GM12878 (cell line): Measurements from ENCODE around the gene NKTR. TPM values are rescaled to one million over a fixed set of nuclear protein-coding genes. Genes with fewer than 3 reads are reported as not detected.

ENCODE experiments used
- ATAC-seq: fragments of 200-7000 bp; cut with Tn5 transposase; 3 replicates; pipeline ENCODE4 v1.9.1; 2020; ENCODE audit warnings: mild to moderate bottlenecking, moderate library complexity
- BruUV-seq: library from RNA; stranded (reverse); fragments of 400-500 nt; replicated peaks from 2 replicates; lab custom pipeline; 2021; lab: Mats Ljungman, UMichigan
- CTCF ChIA-PET: fragments of 300-600 bp; sonication (Branson Sonifier 250); formaldehyde crosslinking; extraction: SDS; loops from one replicate; lab custom pipeline; 2021; ENCODE audit warnings: inconsistent platforms; lab: Yijun Ruan, JAX
- POLR2A ChIA-PET: fragments of 350-600 bp; formaldehyde crosslinking; extraction: SDS; loops from one replicate; lab custom pipeline; 2021; ENCODE audit warnings: inconsistent platforms; lab: Charles Lee
- RAD21 ChIA-PET: fragments of 300-600 bp; sonication (Branson Sonifier 250); formaldehyde crosslinking; loops from one replicate; lab custom pipeline; 2023; ENCODE audit warnings: antibody characterized with exemption; ENCODE audit not compliant: unreplicated experiment; lab: Charles Lee
- SMC1A ChIA-PET: fragments of 300-600 bp; sonication (Branson Sonifier 250); formaldehyde crosslinking; loops from one replicate; lab custom pipeline; 2023; ENCODE audit not compliant: unreplicated experiment, uncharacterized antibody; lab: Charles Lee
- DNase-seq: peaks from one replicate; pipeline ENCODE4 v3.0.0-alpha.2; 2011; ENCODE audit warnings: low read depth, low spot score
- FAIRE-seq: peaks from 3 replicates; lab custom pipeline; 2011; peaks lifted over from hg19 to GRCh38; lab: Jason Lieb, UNC
- H2AFZ ChIP-seq: 2 replicates; pipeline ENCODE4 v1.6.0; 2011; ENCODE audit warnings: low read depth, low read length, control low read depth; ENCODE audit not compliant: control insufficient read depth
- H3K27ac ChIP-seq: 2 replicates; pipeline ENCODE4 v1.5.1; 2011; ENCODE audit warnings: control low read depth; ENCODE audit not compliant: control insufficient read depth, insufficient read depth
- H3K27me3 ChIP-seq, 2 experiments: replicated peaks in 1 of 2; 2 replicates each; pipeline versions ENCODE4 v1.6.0 to v1.6.1; 2011; ENCODE audit warnings: low read length in 1 of 2; ENCODE audit not compliant: control insufficient read depth in 2 of 2, insufficient read depth in 2 of 2
- H3K36me3 ChIP-seq, 2 experiments: 2 replicates each; pipeline ENCODE4 v1.5.1; 2011; ENCODE audit warnings: low read length in 1 of 2; ENCODE audit not compliant: control insufficient read depth in 2 of 2, insufficient read depth in 2 of 2
- H3K4me1 ChIP-seq: 2 replicates; pipeline ENCODE4 v1.6.1; 2011; ENCODE audit warnings: mild to moderate bottlenecking, low read length, moderate library complexity, mixed read lengths; ENCODE audit not compliant: control insufficient read depth, insufficient read depth
- H3K4me2 ChIP-seq: 2 replicates; pipeline ENCODE4 v1.6.0; 2011; ENCODE audit warnings: control low read depth; ENCODE audit not compliant: control insufficient read depth, insufficient read depth
- H3K4me3 ChIP-seq: fragments of 200-600 bp; sonication (generic); 2 replicates; pipeline ENCODE4 v1.5.1; 2016
- H3K79me2 ChIP-seq: 2 replicates; pipeline ENCODE4 v1.6.0; 2011; ENCODE audit warnings: low read length; ENCODE audit not compliant: control insufficient read depth, insufficient read depth
- H3K9ac ChIP-seq: 2 replicates; pipeline ENCODE4 v1.8.0; 2011; ENCODE audit warnings: low read length, control low read depth, mixed read lengths; ENCODE audit not compliant: control insufficient read depth, insufficient read depth
- H3K9me3 ChIP-seq: replicated peaks from 3 replicates; pipeline ENCODE4 v1.5.1; 2011; ENCODE audit warnings: mild to moderate bottlenecking, low read length; ENCODE audit not compliant: control insufficient read depth, insufficient read depth
- H4K20me1 ChIP-seq: 2 replicates; pipeline ENCODE4 v1.6.0; 2011; ENCODE audit not compliant: control insufficient read depth, insufficient read depth
- ATF3 ChIP-seq: IDR thresholded peaks from 2 replicates; pipeline ENCODE4 v1.6.1; 2011; ENCODE audit warnings: low read depth, mild to moderate bottlenecking, low read length, moderate library complexity, borderline replicate concordance; ENCODE audit errors: extremely low read depth
- CBFB ChIP-seq: IDR thresholded peaks from 2 replicates; pipeline ENCODE4 v1.6.1; 2016; ENCODE audit warnings: antibody characterized with exemption, low read depth
- CEBPB ChIP-seq, 2 experiments: fragments of 150-350 bp in 1 of 2; IDR thresholded peaks; 2 replicates each; pipeline ENCODE4 v1.6.1; 2012 to 2014; ENCODE audit warnings: low read depth in 2 of 2, low read length in 2 of 2, borderline replicate concordance in 1 of 2, inconsistent platforms in 1 of 2
- CHD4 ChIP-seq: fragments of 200-600 bp; sonication (generic); IDR thresholded peaks from 2 replicates; pipeline ENCODE4 v1.6.1; 2016; ENCODE audit warnings: mild to moderate bottlenecking
- EP300 ChIP-seq, 2 experiments: fragments of 150-350 bp in 1 of 2; IDR thresholded peaks; 2 replicates each; pipeline ENCODE4 v1.6.1; 2011 to 2012; ENCODE audit warnings: low read depth in 2 of 2, low read length in 2 of 2, borderline replicate concordance in 1 of 2, improper control_type of control experiment in 1 of 2, inconsistent platforms in 1 of 2; ENCODE audit not compliant: control insufficient read depth in 1 of 2
- EZH2 ChIP-seq: IDR thresholded peaks from 2 replicates; pipeline ENCODE4 v1.6.1; 2012; ENCODE audit warnings: low read depth, mild to moderate bottlenecking, control low read depth, inconsistent platforms, low read length, borderline replicate concordance; ENCODE audit not compliant: control insufficient read depth
- FOXK2 ChIP-seq: fragments of 450-650 bp; IDR thresholded peaks from 2 replicates; pipeline ENCODE4 v1.6.1; 2017; ENCODE audit warnings: mild to moderate bottlenecking, moderate library complexity
- JUND ChIP-seq: IDR thresholded peaks from 2 replicates; pipeline ENCODE4 v1.6.1; 2012; ENCODE audit warnings: low read depth, mild to moderate bottlenecking, low read length, improper control_type of control experiment, moderate library complexity
- KAT2A ChIP-seq: conservative IDR thresholded peaks from 2 replicates; pipeline ENCODE4 v1.6.1; 2011; ENCODE audit warnings: low read depth, low read length; ENCODE audit not compliant: control insufficient read depth
- MEF2A ChIP-seq: IDR thresholded peaks from 2 replicates; pipeline ENCODE4 v1.6.1; 2011; ENCODE audit warnings: low read depth, mild to moderate bottlenecking, low read length, moderate library complexity; ENCODE audit not compliant: insufficient read depth
- NR2C1 ChIP-seq: fragments of 450-650 bp; IDR thresholded peaks from 2 replicates; pipeline ENCODE4 v1.6.1; 2017; ENCODE audit warnings: antibody characterized with exemption, mild to moderate bottlenecking, moderate library complexity
- NR2F1 ChIP-seq: fragments of 450-650 bp; conservative IDR thresholded peaks from 2 replicates; pipeline ENCODE4 v1.6.1; 2017; ENCODE audit warnings: mild to moderate bottlenecking
- SREBF2 ChIP-seq: IDR thresholded peaks from 2 replicates; pipeline ENCODE4 v1.6.1; 2012; ENCODE audit warnings: mild to moderate bottlenecking, low read length
- TBL1XR1 ChIP-seq: IDR thresholded peaks from 2 replicates; pipeline ENCODE4 v1.6.1; 2012; ENCODE audit warnings: low read depth, low read length, improper control_type of control experiment
- TCF12 ChIP-seq: IDR thresholded peaks from 2 replicates; pipeline ENCODE4 v1.6.1; 2011; ENCODE audit warnings: low read depth, mild to moderate bottlenecking, low read length
- ZSCAN29 ChIP-seq: fragments of 450-650 bp; IDR thresholded peaks from 2 replicates; pipeline ENCODE4 v1.6.1; 2017; ENCODE audit warnings: mild to moderate bottlenecking, moderate library complexity
- WGBS: methylation state at CpG from one replicate; pipeline ENCODE4 v1.1.6; 2016; ENCODE audit warnings: low lambda C conversion rate; ENCODE audit not compliant: insufficient replicate concordance, insufficient coverage; ENCODE audit errors: missing lambda C conversion rate; 5-methylcytosine and 5-hydroxymethylcytosine counted together
- in situ Hi-C: fragments of 300-500 bp; cut with MboI; formaldehyde crosslinking; loops from 9 replicates; pipeline ENCODE4 v1.14.3; 2018; ENCODE audit warnings: mixed read lengths
- intact Hi-C: fragments of 100-400 bp; cut with micrococcal nuclease; formaldehyde crosslinking; loops from one replicate; pipeline ENCODE4 v1.14.2; 2022; ENCODE audit not compliant: unreplicated experiment
- polyA plus RNA-seq, 11 experiments: library from polyadenylated mRNA; depleted of rRNA in 4 of 11; unstranded in 6 of 11; stranded (reverse) in 5 of 11; fragments of >200 nt; fragmentation: Nextera tagmentation in 4 of 11; fragmentation: Illumina TruSeq in 1 of 11; extraction: Ambion mirVana in 4 of 11; extraction: Trizol in 1 of 11; gene quantifications; 1 replicate in 1 of 11; 2 replicates in 10 of 11; pipeline versions ENCODE4 v1.2.1 to v1.2.3, GENCODE V29; 2011 to 2016; ENCODE audit warnings: inconsistent platforms in 2 of 11, missing spikeins in 2 of 11, low read depth in 1 of 11
- total RNA-seq, 4 experiments: library from RNA; depleted of rRNA in 3 of 4; stranded (reverse); fragments of >200 nt in 3 of 4; fragmentation: Illumina TruSeq in 1 of 4; extraction: Trizol in 1 of 4; gene quantifications; 2 replicates each; pipeline versions ENCODE4 v1.2.1 to v1.2.3, GENCODE V29; 2013 to 2021
- TF ChIP-seq, protein P1 (sequence below): IDR thresholded peaks from 2 replicates; pipeline ENCODE4 v1.6.1; 2011; ENCODE audit warnings: borderline replicate concordance, low read depth, mild to moderate bottlenecking, moderate library complexity, low read length; ENCODE audit not compliant: insufficient read depth, poor library complexity, severe bottlenecking

Gene NKTR
- total and polyA plus RNA-seq, 10 of the 15 experiments (the other 5 are each of a cell fraction or from before 2014, with no cell fraction given) = 15.3 to 91.9 (median 55.3) TPM

GRCh38 chr3:42684632-42685362 is 84.3 kb downstream of the NKTR start:
- Histone ChIP-seq H4K20me1 (no peaks in the 10 kb centered on the region), H3K4me3 (no peak overlapping the region), H3K27ac (no peak overlapping the region), H3K9me3 (no peaks in the 10 kb centered on the region), H3K36me3 (no peaks in the 10 kb centered on the region), H3K79me2 (no peaks in the 10 kb centered on the region), H3K4me1 (no peaks in the 10 kb centered on the region), H2AFZ (no peak overlapping the region), H3K4me2 (no peak overlapping the region), H3K27me3 (no peaks in the 10 kb centered on the region), H3K9ac (no peak overlapping the region)
- SMC1A ChIA-PET = no interaction called here
- DNase-seq = no peak
- CTCF ChIA-PET = no interaction called here
- no peak for ATAC-seq
- TF ChIP-seq ZSCAN29 (no peak), FOXK2 (no peak), TBL1XR1 (no peak), CHD4 (no peak), JUND (no peak), CEBPB (IDR thresholded peaks at IDR 0.05; ENCODE audit: borderline replicate concordance in 1 of 2, low read depth in 2 of 2, low read length in 2 of 2) (no peak), CBFB (no peak), TCF12 (no peak)
- RAD21 ChIA-PET = no interaction called here
- no peak for FAIRE-seq
- intact Hi-C loops (no loop called here), in situ Hi-C loops (no loop called here)
- BruUV-seq = no TSS peak
- POLR2A ChIA-PET = no interaction called here
- WGBS = 39% methylated on average over 7 of the region's 7 CpGs

GRCh38 chr3:42685363-42685881 is 84.9 kb downstream of the NKTR start, which contains the start of gene KLHL40:
Gene KLHL40 (plus strand): TSS chr3:42685537. CDS start chr3:42685619, 82 bp downstream.
- ChIA-PET POLR2A (no interaction called here), SMC1A (no interaction called here), CTCF (no interaction called here), RAD21 (no interaction called here)
- DNase-seq (no peak), ATAC-seq (no peak), FAIRE-seq (no peak)
- no peak within 1 kb of the TSS for H3K27ac ChIP-seq
- H3K27me3 ChIP-seq = no peaks in the 10 kb centered on the region
- H4K20me1 ChIP-seq = no peaks in the 10 kb centered on the region
- H3K9me3 ChIP-seq = no peaks in the 10 kb centered on the region
- no peaks in the 10 kb centered on the region for H3K79me2 ChIP-seq
- no peak within 1 kb of the TSS for H2AFZ ChIP-seq
- 35% methylated on average over 34 of the region's 34 CpGs for WGBS
- H3K4me3 ChIP-seq = no peak within 1 kb of the TSS
- intact Hi-C loops (no loop called here), in situ Hi-C loops (no loop called here)
- no peaks in the 10 kb centered on the region for H3K36me3 ChIP-seq
- no peak within 1 kb of the TSS for H3K4me2 ChIP-seq
- no TSS peak for BruUV-seq
- H3K4me1 ChIP-seq = no peaks in the 10 kb centered on the region
- no peak within 1 kb of the TSS for H3K9ac ChIP-seq
- TF ChIP-seq MEF2A (no peak), NR2F1 (no peak), ATF3 (no peak), SREBF2 (no peak), EP300 (IDR thresholded peaks at IDR 0.05; ENCODE audit: borderline replicate concordance in 1 of 2, control insufficient read depth in 1 of 2, low read depth in 2 of 2, low read length in 2 of 2) (no peak), EZH2 (no peak), NR2C1 (no peak), KAT2A (no peak)
- TF ChIP-seq, protein P1, sequence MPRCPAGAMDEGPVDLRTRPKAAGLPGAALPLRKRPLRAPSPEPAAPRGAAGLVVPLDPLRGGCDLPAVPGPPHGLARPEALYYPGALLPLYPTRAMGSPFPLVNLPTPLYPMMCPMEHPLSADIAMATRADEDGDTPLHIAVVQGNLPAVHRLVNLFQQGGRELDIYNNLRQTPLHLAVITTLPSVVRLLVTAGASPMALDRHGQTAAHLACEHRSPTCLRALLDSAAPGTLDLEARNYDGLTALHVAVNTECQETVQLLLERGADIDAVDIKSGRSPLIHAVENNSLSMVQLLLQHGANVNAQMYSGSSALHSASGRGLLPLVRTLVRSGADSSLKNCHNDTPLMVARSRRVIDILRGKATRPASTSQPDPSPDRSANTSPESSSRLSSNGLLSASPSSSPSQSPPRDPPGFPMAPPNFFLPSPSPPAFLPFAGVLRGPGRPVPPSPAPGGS = no peak
